B cell (primary cell): Measurements from ENCODE around the gene ART4. TPM values are rescaled to one million over a fixed set of nuclear protein-coding genes. Genes with fewer than 3 reads are reported as not detected.

Experiments used
- ATAC-seq: fragments of 200-7000 bp; cut with Tn5 transposase; one replicate; pipeline ENCODE4 v1.10.0; 2021; ENCODE audit warnings: low read depth, mild to moderate bottlenecking, moderate number of reproducible peaks, moderate library complexity
- CTCF ChIA-PET: fragments of 350-600 bp; sonication (Branson Sonifier 250); formaldehyde crosslinking; loops from one replicate; lab custom pipeline; 2021; ENCODE audit warnings: antibody characterized with exemption, inconsistent platforms; lab: Charles Lee
- POLR2A ChIA-PET: fragments of 350-600 bp; sonication (Branson Sonifier 250); formaldehyde crosslinking; loops from one replicate; lab custom pipeline; 2021; ENCODE audit warnings: antibody characterized with exemption; lab: Charles Lee
- DNase-seq: peaks from one replicate; pipeline ENCODE4 v3.0.0; 2013
- H2AFZ ChIP-seq: 2 replicates; pipeline ENCODE4 v1.6.1; 2012; ENCODE audit warnings: mild to moderate bottlenecking, low read depth, low read length; ENCODE audit not compliant: insufficient read depth, poor library complexity, severe bottlenecking
- H3K27ac ChIP-seq, 2 donors: 1 replicate in 1 of 2; 2 replicates in 1 of 2; pipeline ENCODE4 v1.5.1; 2012 to 2013; ENCODE audit warnings: low read length in 2 of 2, mild to moderate bottlenecking in 2 of 2, moderate library complexity in 1 of 2
- H3K27me3 ChIP-seq, 4 experiments: fragments of 200-600 bp in 1 of 4; sonication (generic) in 1 of 4; replicated peaks in 1 of 4; 1 replicate in 2 of 4; 2 replicates in 2 of 4; pipeline versions ENCODE4 v1.6.1 to v1.7.0; 2013 to 2016; ENCODE audit warnings: low read length in 3 of 4, mild to moderate bottlenecking in 2 of 4, mixed read lengths in 1 of 4, moderate library complexity in 1 of 4; ENCODE audit not compliant: insufficient read depth in 4 of 4, control insufficient read depth in 3 of 4; ENCODE audit errors: control extremely low read depth in 1 of 4
- H3K36me3 ChIP-seq, 2 experiments: replicated peaks in 1 of 2; 1 replicate in 1 of 2; 2 replicates in 1 of 2; pipeline versions ENCODE4 v1.6.1 to v1.7.1; 2013; ENCODE audit warnings: low read length in 1 of 2; ENCODE audit not compliant: insufficient read depth in 2 of 2, control insufficient read depth in 1 of 2; ENCODE audit errors: control extremely low read depth in 1 of 2, extremely low read depth in 1 of 2
- H3K4me1 ChIP-seq, 2 donors: fragments of 200-600 bp in 1 of 2; sonication (generic) in 1 of 2; 1 replicate in 1 of 2; 2 replicates in 1 of 2; pipeline versions ENCODE4 v1.5.1 to v1.6.1; 2013 to 2017; ENCODE audit warnings: low read length in 2 of 2; ENCODE audit not compliant: control insufficient read depth in 2 of 2, insufficient read depth in 2 of 2
- H3K4me2 ChIP-seq: replicated peaks from 2 replicates; pipeline ENCODE3; 2012; ENCODE audit warnings: mild to moderate bottlenecking, low read depth, low read length; ENCODE audit not compliant: poor library complexity, severe bottlenecking
- H3K4me3 ChIP-seq, 5 experiments: fragments of 200-600 bp in 1 of 5; sonication (generic) in 1 of 5; 1 replicate in 3 of 5; 2 replicates in 2 of 5; pipeline versions ENCODE4 v1.5.1 to v1.7.0; 2011 to 2016; ENCODE audit warnings: low read length in 4 of 5, mild to moderate bottlenecking in 4 of 5, low read depth in 2 of 5, control low read depth in 1 of 5, moderate library complexity in 1 of 5; ENCODE audit not compliant: insufficient read depth in 1 of 5; ENCODE audit errors: control extremely low read depth in 1 of 5, extremely low read depth in 1 of 5
- H3K79me2 ChIP-seq: fragments of 200-600 bp; sonication (generic); one replicate; pipeline ENCODE4 v1.6.0; 2016; ENCODE audit warnings: low read length; ENCODE audit not compliant: control insufficient read depth, insufficient read depth
- H3K9ac ChIP-seq: fragments of 200-600 bp; sonication (generic); 2 replicates; pipeline ENCODE4 v1.6.1; 2017; ENCODE audit warnings: mild to moderate bottlenecking, low read length, moderate library complexity
- H3K9me3 ChIP-seq, 3 donors: one replicate each; pipeline versions ENCODE4 v1.6.1 to v1.7.1; 2013; ENCODE audit warnings: low read length in 2 of 3; ENCODE audit not compliant: control insufficient read depth in 2 of 3, insufficient read depth in 1 of 3; ENCODE audit errors: control extremely low read depth in 1 of 3
- H4K20me1 ChIP-seq: 2 replicates; pipeline ENCODE4 v1.6.0; 2012; ENCODE audit warnings: mild to moderate bottlenecking, low read length; ENCODE audit not compliant: insufficient read depth, control insufficient read depth, poor library complexity, severe bottlenecking
- H3K27ac Mint-ChIP-seq: one replicate; pipeline ENCODE4 v1.8.0; 2021; ENCODE audit warnings: mixed read lengths
- H3K27me3 Mint-ChIP-seq: one replicate; pipeline ENCODE4 v1.8.0; 2021; ENCODE audit warnings: mixed read lengths
- H3K4me1 Mint-ChIP-seq: one replicate; pipeline ENCODE4 v1.8.0; 2021; ENCODE audit warnings: mixed read lengths
- H3K4me3 Mint-ChIP-seq: one replicate; pipeline ENCODE4 v1.8.0; 2021; ENCODE audit warnings: mixed read lengths
- H3K9me3 Mint-ChIP-seq: one replicate; pipeline ENCODE4 v1.8.0; 2022; ENCODE audit warnings: mixed read lengths; ENCODE audit not compliant: insufficient read depth
- EZH2 ChIP-seq: IDR thresholded peaks from 2 replicates; pipeline ENCODE4 v1.6.1; 2012; ENCODE audit warnings: borderline replicate concordance, low read depth, mild to moderate bottlenecking, moderate library complexity, low read length; ENCODE audit not compliant: insufficient read depth, poor library complexity, severe bottlenecking
- WGBS: methylation state at CpG from one replicate; pipeline ENCODE4 v1.1.5; 2013; ENCODE audit warnings: missing lambda C conversion rate; ENCODE audit not compliant: insufficient coverage; 5-methylcytosine and 5-hydroxymethylcytosine counted together
- intact Hi-C: fragments of 100-400 bp; cut with micrococcal nuclease; formaldehyde crosslinking; loops from one replicate; pipeline ENCODE4 v1.10.0; 2022
- polyA plus RNA-seq: library from polyadenylated mRNA; depleted of rRNA; stranded (reverse); fragments of >200 nt; gene quantifications from 2 replicates; pipeline ENCODE4 v1.2.3, GENCODE V29; 2012
- total RNA-seq, 2 donors: library from RNA; stranded (reverse); fragments of 120-200 nt in 1 of 2; gene quantifications; 1 replicate in 1 of 2; 2 replicates in 1 of 2; pipeline versions ENCODE4 v1.2.3 to v1.2.4, GENCODE V29; 2013 to 2022
- TF ChIP-seq, protein P1 (sequence below): fragments of 200-600 bp; IDR thresholded peaks from one replicate; pipeline ENCODE4 v1.8.0; 2022; ENCODE audit warnings: antibody characterized with exemption, mild to moderate bottlenecking

Gene ART4
- total and polyA plus RNA-seq, 2 donors (not counting 1 experiment from before 2014, with no cell fraction given) = not detected

DNA sequence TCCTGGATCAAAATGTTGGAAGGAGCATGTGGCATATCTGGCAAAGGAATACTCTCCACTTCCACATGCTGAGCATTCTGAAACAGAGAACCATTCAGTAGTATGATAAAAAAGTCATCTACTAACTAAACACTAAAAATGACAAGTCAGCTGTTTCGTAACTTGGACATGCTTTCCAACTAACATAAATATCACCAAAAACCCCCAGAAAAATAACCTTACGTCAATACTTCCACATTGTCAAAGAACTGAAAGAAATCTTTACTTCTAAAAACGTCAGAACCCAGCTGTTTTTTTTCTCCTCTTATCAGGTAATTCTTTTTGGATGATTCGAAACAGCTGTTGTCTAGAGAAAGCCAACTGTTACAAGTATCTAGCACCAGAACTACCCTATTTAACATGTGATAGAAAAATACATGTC is 48.3 kb downstream of the ART4 start:
- Histone ChIP-seq H3K4me2 (no peak overlapping the region), H3K4me3 (no peak overlapping the region), H3K4me1 (no peaks in the 10 kb centered on the region), H3K9ac (no peak overlapping the region), H3K27me3 (no peaks in the 10 kb centered on the region), H3K36me3 (peaks cover 22 to 81% of the 10 kb centered on the region in 2 experiments), H2AFZ (no peak overlapping the region), H3K9me3 (no peaks in the 10 kb centered on the region), H3K79me2 (no peaks in the 10 kb centered on the region), H3K27ac (peak overlapping the region in 1 of 2 donors; percentile 10), H4K20me1 (no peaks in the 10 kb centered on the region)
- Mint-ChIP-seq H3K4me1 (peaks cover 6% of the 10 kb centered on the region), H3K27me3 (no peaks in the 10 kb centered on the region), H3K27ac (peak overlapping the region; percentile 29), H3K4me3 (no peak overlapping the region), H3K9me3 (no peaks in the 10 kb centered on the region)
- peak; percentile 17 for ATAC-seq
- no peak for DNase-seq
- TF ChIP-seq, protein P1, sequence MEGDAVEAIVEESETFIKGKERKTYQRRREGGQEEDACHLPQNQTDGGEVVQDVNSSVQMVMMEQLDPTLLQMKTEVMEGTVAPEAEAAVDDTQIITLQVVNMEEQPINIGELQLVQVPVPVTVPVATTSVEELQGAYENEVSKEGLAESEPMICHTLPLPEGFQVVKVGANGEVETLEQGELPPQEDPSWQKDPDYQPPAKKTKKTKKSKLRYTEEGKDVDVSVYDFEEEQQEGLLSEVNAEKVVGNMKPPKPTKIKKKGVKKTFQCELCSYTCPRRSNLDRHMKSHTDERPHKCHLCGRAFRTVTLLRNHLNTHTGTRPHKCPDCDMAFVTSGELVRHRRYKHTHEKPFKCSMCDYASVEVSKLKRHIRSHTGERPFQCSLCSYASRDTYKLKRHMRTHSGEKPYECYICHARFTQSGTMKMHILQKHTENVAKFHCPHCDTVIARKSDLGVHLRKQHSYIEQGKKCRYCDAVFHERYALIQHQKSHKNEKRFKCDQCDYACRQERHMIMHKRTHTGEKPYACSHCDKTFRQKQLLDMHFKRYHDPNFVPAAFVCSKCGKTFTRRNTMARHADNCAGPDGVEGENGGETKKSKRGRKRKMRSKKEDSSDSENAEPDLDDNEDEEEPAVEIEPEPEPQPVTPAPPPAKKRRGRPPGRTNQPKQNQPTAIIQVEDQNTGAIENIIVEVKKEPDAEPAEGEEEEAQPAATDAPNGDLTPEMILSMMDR = no peak
- TF ChIP-seq EZH2 = no peak
- intact Hi-C loops = no loop called here
- no CpG with 5 or more reads among the region's 4 CpGs for WGBS
- POLR2A ChIA-PET = no interaction called here
- CTCF ChIA-PET = no interaction called here

DNA sequence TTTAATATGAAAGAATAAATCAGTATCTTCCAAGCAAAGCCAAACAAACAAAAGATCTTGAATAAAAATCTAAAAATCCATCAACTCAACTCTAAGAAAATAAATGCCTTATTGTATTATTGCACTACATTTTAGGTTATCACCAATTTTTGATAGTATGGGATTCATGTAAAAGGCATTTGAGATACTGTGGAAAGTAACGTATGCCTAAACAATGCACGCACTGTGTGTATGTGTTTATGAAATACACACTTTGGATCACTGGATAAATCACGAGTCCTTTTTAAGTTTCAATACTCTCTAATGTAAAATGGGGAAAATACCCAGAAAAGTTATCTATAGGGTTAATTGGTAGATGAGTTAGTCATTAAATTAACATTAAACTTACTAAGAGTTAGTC is 57.8 kb downstream of the ART4 start:
- Histone ChIP-seq H3K4me2 (no peak overlapping the region), H3K9ac (no peak overlapping the region), H4K20me1 (no peaks in the 10 kb centered on the region), H2AFZ (no peak overlapping the region), H3K79me2 (no peaks in the 10 kb centered on the region), H3K9me3 (no peaks in the 10 kb centered on the region), H3K27ac (no peak overlapping the region), H3K4me1 (no peaks in the 10 kb centered on the region), H3K4me3 (no peak overlapping the region), H3K36me3 (peaks cover 24 to 48% of the 10 kb centered on the region in 2 experiments), H3K27me3 (no peaks in the 10 kb centered on the region)
- no peaks in the 10 kb centered on the region for H3K27me3 Mint-ChIP-seq
- CTCF ChIA-PET = no interaction called here
- TF ChIP-seq, protein P1 = no peak
- no peak for TF ChIP-seq EZH2
- DNase-seq (no peak), ATAC-seq (no peak)
- no peak overlapping the region for H3K4me3 Mint-ChIP-seq
- POLR2A ChIA-PET = interaction anchor here (0.6 to 0.8 kb wide), 2 partner anchors 15 to 421 kb away, joined by 3 to 6 read pairs; a partner anchor contains a TSS
- no peak overlapping the region for H3K27ac Mint-ChIP-seq
- H3K4me1 Mint-ChIP-seq = peaks cover 2% of the 10 kb centered on the region
- intact Hi-C loops = no loop called here
- H3K9me3 Mint-ChIP-seq = no peaks in the 10 kb centered on the region
- 100% methylated on average over 2 of the region's 3 CpGs for WGBS
